Suprapubic skin (tissue), 4 donors: ENCODE data around the gene ADAM19. TPM values are rescaled to one million over a fixed set of nuclear protein-coding genes. Genes with fewer than 3 reads are reported as not detected.
A peak's percentile ranks its signal among the peaks of the same experiment; 100 is the strongest.

Experiments used
- DNase-seq, 2 donors: peaks; one replicate each; pipeline ENCODE4 v3.0.0-alpha.2; 2019; ENCODE audit warnings: low spot score in 2 of 2
- H3K27ac ChIP-seq: fragments of 200-600 bp; sonication (generic); one replicate; pipeline ENCODE4 v1.5.1; 2019
- H3K27me3 ChIP-seq: fragments of 200-600 bp; sonication (generic); one replicate; pipeline ENCODE4 v1.5.1; 2019
- H3K36me3 ChIP-seq: fragments of 200-600 bp; sonication (generic); one replicate; pipeline ENCODE4 v1.5.1; 2019
- H3K4me1 ChIP-seq: fragments of 200-600 bp; sonication (generic); one replicate; pipeline ENCODE4 v1.5.1; 2019
- H3K4me3 ChIP-seq: fragments of 200-600 bp; sonication (generic); one replicate; pipeline ENCODE4 v1.5.1; 2019; ENCODE audit warnings: mild to moderate bottlenecking
- H3K9me3 ChIP-seq: fragments of 200-600 bp; sonication (generic); one replicate; pipeline ENCODE4 v1.5.1; 2019
- EP300 ChIP-seq: sonication (generic); formaldehyde crosslinking; IDR thresholded peaks from one replicate; pipeline ENCODE4 v1.6.1; 2017; ENCODE audit warnings: antibody characterized with exemption
- POLR2A ChIP-seq, 2 donors: fragments of 450-650 bp; IDR thresholded peaks; one replicate each; pipeline ENCODE4 v1.6.1; 2017; ENCODE audit warnings: antibody characterized with exemption in 2 of 2, mild to moderate bottlenecking in 2 of 2, moderate library complexity in 2 of 2
- POLR2AphosphoS5 ChIP-seq, 3 donors: sonication (generic); formaldehyde crosslinking; IDR thresholded peaks; one replicate each; pipeline ENCODE4 v1.6.1; 2017; ENCODE audit warnings: antibody characterized with exemption in 3 of 3
- WGBS: methylation state at CpG from one replicate; pipeline ENCODE4 v1.1.5; 2018; 5-methylcytosine and 5-hydroxymethylcytosine counted together
- total RNA-seq, 4 donors: library from RNA; depleted of rRNA; stranded (reverse); fragments of >200 nt; gene quantifications; one replicate each; pipeline ENCODE4 v1.1.0, GENCODE V29; 2016
- TF ChIP-seq, protein P1 (sequence below), 2 donors: fragments of 200-600 bp in 1 of 2; fragments of 450-650 bp in 1 of 2; sonication (generic) in 1 of 2; IDR thresholded peaks; one replicate each; pipeline ENCODE4 v1.5.1; 2016 to 2019; ENCODE audit warnings: antibody characterized with exemption in 2 of 2, mild to moderate bottlenecking in 1 of 2, moderate library complexity in 1 of 2

The ADAM19 gene
- total RNA-seq, 4 donors from 2014 or later: 0.42 to 2.6 (median 1.3) TPM

DNA sequence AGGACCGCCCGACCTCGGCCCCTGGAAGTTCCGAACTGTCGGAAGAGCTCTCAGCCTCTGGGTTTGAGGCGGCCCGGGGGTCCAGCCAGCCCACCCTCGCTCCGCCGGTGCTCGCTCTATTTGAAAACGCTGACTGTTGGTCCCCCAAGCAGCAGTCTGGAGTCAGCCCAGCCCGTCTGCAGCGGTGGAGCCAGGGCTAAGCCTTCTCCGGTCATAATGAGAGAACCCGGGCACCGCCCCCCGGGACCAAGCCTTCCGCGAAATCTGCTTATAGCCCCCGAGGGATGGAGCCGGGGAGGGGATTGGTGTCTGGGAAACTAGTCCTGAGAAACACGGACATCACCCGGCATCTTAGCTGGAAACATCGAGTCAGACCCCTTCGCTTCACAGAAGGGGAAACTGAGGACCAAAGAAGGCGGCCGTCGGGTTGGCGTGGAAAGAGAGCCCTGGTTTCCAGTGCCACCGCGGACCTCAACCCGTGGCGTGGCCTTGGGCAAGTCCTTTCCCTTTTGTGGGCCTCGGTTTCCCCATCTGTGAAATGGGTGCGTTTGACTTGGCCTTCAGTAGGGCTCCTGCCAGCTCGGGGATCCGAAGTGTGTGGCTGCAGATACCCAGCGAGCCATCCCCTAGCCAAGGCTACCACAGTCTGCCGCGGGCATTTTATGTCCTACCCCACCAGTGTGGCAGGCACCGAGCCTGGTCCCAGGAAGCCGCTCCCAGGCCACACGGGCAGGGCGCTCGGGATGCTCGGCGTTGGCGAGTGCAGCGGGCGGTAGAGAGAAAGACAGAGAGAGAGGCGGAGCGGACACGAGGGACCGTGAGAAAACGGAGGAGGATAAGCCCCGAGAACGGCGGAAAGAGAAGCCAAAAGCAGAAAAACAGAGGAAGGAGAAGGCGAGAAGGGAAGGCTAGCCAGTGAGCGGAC is 857 bp downstream of the ADAM19 start:
- WGBS: under 1% methylated on average over 32 of the region's 61 CpGs
- H3K4me3 ChIP-seq: peak overlapping the region; percentile 57
- peaks cover 21% of the 10 kb centered on the region for H3K27me3 ChIP-seq
- H3K27ac ChIP-seq: peak overlapping the region; percentile 71
- H3K9me3 ChIP-seq: no peaks in the 10 kb centered on the region
- peaks cover 20% of the 10 kb centered on the region for H3K4me1 ChIP-seq
- no peak for DNase-seq
- no peaks in the 10 kb centered on the region for H3K36me3 ChIP-seq
- TF ChIP-seq POLR2AphosphoS5 (IDR thresholded peaks at IDR 0.05) (no peak), POLR2A (IDR thresholded peaks at IDR 0.05) (no peak), EP300 (no peak)
- TF ChIP-seq, protein P1, sequence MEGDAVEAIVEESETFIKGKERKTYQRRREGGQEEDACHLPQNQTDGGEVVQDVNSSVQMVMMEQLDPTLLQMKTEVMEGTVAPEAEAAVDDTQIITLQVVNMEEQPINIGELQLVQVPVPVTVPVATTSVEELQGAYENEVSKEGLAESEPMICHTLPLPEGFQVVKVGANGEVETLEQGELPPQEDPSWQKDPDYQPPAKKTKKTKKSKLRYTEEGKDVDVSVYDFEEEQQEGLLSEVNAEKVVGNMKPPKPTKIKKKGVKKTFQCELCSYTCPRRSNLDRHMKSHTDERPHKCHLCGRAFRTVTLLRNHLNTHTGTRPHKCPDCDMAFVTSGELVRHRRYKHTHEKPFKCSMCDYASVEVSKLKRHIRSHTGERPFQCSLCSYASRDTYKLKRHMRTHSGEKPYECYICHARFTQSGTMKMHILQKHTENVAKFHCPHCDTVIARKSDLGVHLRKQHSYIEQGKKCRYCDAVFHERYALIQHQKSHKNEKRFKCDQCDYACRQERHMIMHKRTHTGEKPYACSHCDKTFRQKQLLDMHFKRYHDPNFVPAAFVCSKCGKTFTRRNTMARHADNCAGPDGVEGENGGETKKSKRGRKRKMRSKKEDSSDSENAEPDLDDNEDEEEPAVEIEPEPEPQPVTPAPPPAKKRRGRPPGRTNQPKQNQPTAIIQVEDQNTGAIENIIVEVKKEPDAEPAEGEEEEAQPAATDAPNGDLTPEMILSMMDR (IDR thresholded peaks at IDR 0.05): no peak

DNA sequence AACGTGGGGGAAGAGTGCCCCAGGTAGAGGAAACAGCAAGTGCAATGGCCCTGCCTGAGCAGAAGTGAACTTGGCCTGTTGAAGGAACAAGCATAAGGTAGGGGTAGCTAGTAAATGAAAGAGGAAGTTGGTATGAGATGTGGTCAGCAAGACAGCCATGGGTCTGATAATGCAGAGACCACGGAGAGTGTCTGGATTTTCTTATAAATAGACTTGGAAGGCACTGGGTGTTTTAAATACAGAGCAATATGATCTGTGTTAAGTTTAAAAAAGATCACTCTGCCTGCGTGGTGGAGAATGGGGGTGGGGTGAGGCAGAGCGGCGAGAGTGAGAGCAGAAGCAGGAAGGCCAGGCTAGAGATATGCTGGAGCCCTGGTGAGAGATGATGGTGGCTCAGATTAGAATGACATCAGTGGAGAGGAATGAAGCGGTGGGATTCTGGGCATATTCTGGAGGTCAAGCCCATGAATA is 4.2 kb downstream of the ADAM19 start:
- DNase-seq: no peak
- peaks cover 21% of the 10 kb centered on the region for H3K27me3 ChIP-seq
- H3K9me3 ChIP-seq: no peaks in the 10 kb centered on the region
- no peaks in the 10 kb centered on the region for H3K36me3 ChIP-seq
- H3K27ac ChIP-seq: no peak overlapping the region
- 38% methylated on average over 6 of the region's 6 CpGs for WGBS
- H3K4me3 ChIP-seq: no peak overlapping the region
- H3K4me1 ChIP-seq: peaks cover 20% of the 10 kb centered on the region
- no peak for TF ChIP-seq POLR2A (IDR thresholded peaks at IDR 0.05)
- TF ChIP-seq POLR2AphosphoS5 (IDR thresholded peaks at IDR 0.05): no peak

DNA sequence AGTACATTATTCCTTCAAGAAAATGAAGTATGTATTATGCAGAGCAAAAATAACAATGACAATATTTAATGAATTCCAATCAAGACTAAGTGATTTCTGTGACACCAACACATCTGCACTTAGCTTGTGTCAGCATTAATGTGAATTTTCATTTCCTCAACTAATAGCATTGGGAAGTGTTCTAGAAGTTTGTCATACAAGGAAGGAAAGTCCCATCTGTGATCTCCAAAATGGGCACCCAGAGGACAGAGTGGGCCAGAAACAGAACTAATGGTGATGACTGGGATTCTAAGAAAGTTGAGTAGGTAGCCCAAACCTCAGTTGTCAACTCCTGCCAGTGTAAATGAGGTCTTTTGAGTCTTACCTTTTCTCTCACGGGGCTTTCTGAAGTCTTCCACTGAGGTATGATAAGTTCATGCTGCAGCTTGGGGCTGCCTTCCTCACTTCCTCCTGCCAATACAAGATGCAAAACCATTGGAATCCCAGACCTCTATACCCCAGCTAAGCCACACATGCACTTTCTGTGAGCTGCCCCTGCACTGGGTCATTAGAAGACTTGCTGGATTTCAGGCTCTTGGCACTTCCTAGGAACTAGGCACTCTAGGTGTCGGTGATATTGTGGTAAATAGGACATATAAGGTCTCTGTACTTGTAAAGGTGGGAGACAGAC is 4.9 kb downstream of the ADAM19 start:
- peaks cover 17% of the 10 kb centered on the region for H3K4me1 ChIP-seq
- no peaks in the 10 kb centered on the region for H3K36me3 ChIP-seq
- peaks cover 17% of the 10 kb centered on the region for H3K27me3 ChIP-seq
- H3K27ac ChIP-seq: no peak overlapping the region
- H3K4me3 ChIP-seq: no peak overlapping the region
- TF ChIP-seq POLR2AphosphoS5 (IDR thresholded peaks at IDR 0.05) (no peak), EP300 (no peak), POLR2A (IDR thresholded peaks at IDR 0.05) (no peak)
- TF ChIP-seq, protein P1 (IDR thresholded peaks at IDR 0.05): no peak
- 88% methylated on average over 2 of the region's 2 CpGs for WGBS
- no peaks in the 10 kb centered on the region for H3K9me3 ChIP-seq
- DNase-seq: no peak

- H3K27ac ChIP-seq: no peak overlapping the region
- 67% methylated on average over 2 of the region's 2 CpGs for WGBS
Observed at GRCh38 chr5:157568720-157569119, 6.9 kb downstream of the ADAM19 start.

DNA sequence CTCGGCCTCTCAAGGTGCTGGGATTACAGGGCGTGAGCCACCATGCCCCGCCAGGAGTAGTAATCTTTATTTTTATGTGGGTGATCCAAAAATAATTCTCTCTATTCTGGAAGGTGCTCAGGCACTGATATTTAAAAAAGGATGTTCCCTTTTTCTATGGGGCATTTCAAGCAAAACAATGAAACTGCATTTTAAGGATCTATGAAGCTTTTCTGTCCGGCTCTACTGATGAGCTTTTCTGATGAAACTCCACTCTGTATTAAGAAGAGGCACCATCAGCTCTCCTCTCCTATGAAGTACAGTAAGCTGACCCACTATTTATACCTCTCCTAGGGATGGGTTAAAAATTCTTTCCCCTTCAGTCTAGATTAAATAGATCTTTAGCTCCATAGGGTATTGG is 7.4 kb downstream of the ADAM19 start:
- Histone ChIP-seq H3K4me1 (no peaks in the 10 kb centered on the region), H3K4me3 (no peak overlapping the region), H3K36me3 (no peaks in the 10 kb centered on the region), H3K27me3 (no peaks in the 10 kb centered on the region), H3K9me3 (no peaks in the 10 kb centered on the region), H3K27ac (no peak overlapping the region)
- DNase-seq: no peak
- 86% methylated on average over 4 of the region's 4 CpGs for WGBS
- no peak for TF ChIP-seq EP300
- TF ChIP-seq, protein P1 (IDR thresholded peaks at IDR 0.05): no peak

More at GRCh38 chr5:157568720-157569119, 6.9 kb downstream of the ADAM19 start:
- no peak for DNase-seq
- Histone ChIP-seq H3K9me3 (no peaks in the 10 kb centered on the region), H3K27me3 (no peaks in the 10 kb centered on the region), H3K36me3 (no peaks in the 10 kb centered on the region), H3K4me1 (no peaks in the 10 kb centered on the region), H3K4me3 (no peak overlapping the region)
- TF ChIP-seq EP300 (no peak), POLR2A (IDR thresholded peaks at IDR 0.05) (no peak), POLR2AphosphoS5 (IDR thresholded peaks at IDR 0.05) (no peak)
- TF ChIP-seq, protein P1 (IDR thresholded peaks at IDR 0.05): no peak
